ENCODE measurements around the gene ATP5ME. TPM values are rescaled to one million over a fixed set of nuclear protein-coding genes. Genes with fewer than 3 reads are reported as not detected.
"Not testable (repeated sequence)": the region's sequence is repeated elsewhere in the genome, so short reads cannot be mapped to it uniquely, and the experiment has no call there.

Gene ATP5ME
- total RNA-seq, 4 donors from 2014 or later = 24.7 to 172 (median 91.5) TPM

- Histone ChIP-seq H3K9me3 (no peaks in the 10 kb centered on the region), H3K27ac (no peak overlapping the region), H3K36me3 (peaks cover 0 to 23% of the 10 kb centered on the region in 2 donors), H3K4me3 (no peak overlapping the region), H3K4me1 (peaks cover 22 to 32% of the 10 kb centered on the region in 2 donors), H3K27me3 (peaks cover 2 to 7% (median 5%) of the 10 kb centered on the region in 3 donors)
- no peak for ATAC-seq
- intact Hi-C loops (cut with DNase I; ENCODE audit: low total_unique reads) (loop anchor here (5.0 to 10.0 kb wide), 2 partner anchors 177 to 261 kb away; partner anchors contain the start of genes GAK, PIGG, TMEM175 and ZNF721), in situ Hi-C loops (cut with MboI; ENCODE audit: low sequenced_read_pairs in 4 of 4) (loop anchor here in 1 of 4 donors (10.0 kb wide), 1 partner anchor 113 kb away; no protein-coding TSS in a partner anchor)
- TF ChIP-seq CTCF (IDR thresholded peaks at IDR 0.05 in 4 of 5, conservative IDR thresholded peaks at IDR 0.05 in 1 of 5) (no peak), POLR2A (IDR thresholded peaks at IDR 0.05) (no peak)
- no peak for DNase-seq
Measured at GRCh38 chr4:671769-672168, 2.3 kb downstream of the ATP5ME start.

- Histone ChIP-seq H3K4me1 (peaks cover 9 to 14% of the 10 kb centered on the region in 2 donors), H3K36me3 (peaks cover 0 to 23% of the 10 kb centered on the region in 2 donors), H3K27me3 (peaks cover 6 to 19% (median 18%) of the 10 kb centered on the region in 3 donors)
- ATAC-seq, H3K27ac ChIP-seq, H3K4me3 ChIP-seq, H3K9me3 ChIP-seq, DNase-seq: not testable (repeated sequence)
- intact Hi-C loops (cut with DNase I; ENCODE audit: low total_unique reads) (loop anchor here (5.0 to 10.0 kb wide), 2 partner anchors 175 to 262 kb away; partner anchors contain the start of genes GAK, PIGG, TMEM175 and ZNF721), in situ Hi-C loops (cut with MboI; ENCODE audit: low sequenced_read_pairs in 4 of 4) (loop anchor here in 1 of 4 donors (10.0 kb wide), 1 partner anchor 115 kb away; no protein-coding TSS in a partner anchor)
Measured at GRCh38 chr4:669806-670559, 4.1 kb downstream of the ATP5ME start.

GRCh38 chr4:668219-668618 lies 5.9 kb downstream of the ATP5ME start:
- H3K4me1 ChIP-seq; H3K4me3 ChIP-seq; intact Hi-C loops (cut with DNase I; ENCODE audit: low total_unique reads); H3K27ac ChIP-seq; in situ Hi-C loops (cut with MboI; ENCODE audit: low sequenced_read_pairs in 4 of 4); ATAC-seq; DNase-seq; H3K9me3 ChIP-seq: not testable (repeated sequence)
- Histone ChIP-seq H3K36me3 (peaks cover 0 to 23% of the 10 kb centered on the region in 2 donors), H3K27me3 (peaks cover 20 to 36% (median 34%) of the 10 kb centered on the region in 3 donors)

GRCh38 chr4:667545-667925 lies 6.5 kb downstream of the ATP5ME start:
- intact Hi-C loops (cut with DNase I; ENCODE audit: low total_unique reads) = no loop called here
- no peak for DNase-seq
- in situ Hi-C loops (cut with MboI; ENCODE audit: low sequenced_read_pairs in 4 of 4) = no loop called here

GRCh38 chr4:666822-667544 lies 7.1 kb downstream of the ATP5ME start:
- in situ Hi-C loops (cut with MboI; ENCODE audit: low sequenced_read_pairs in 4 of 4) (no loop called here), intact Hi-C loops (cut with DNase I; ENCODE audit: low total_unique reads) (no loop called here)
- DNase-seq (no peak), ATAC-seq (no peak)
- Histone ChIP-seq H3K27me3 (peaks cover 26 to 47% (median 44%) of the 10 kb centered on the region in 3 donors), H3K36me3 (peaks cover 0 to 14% of the 10 kb centered on the region in 2 donors), H3K9me3 (no peaks in the 10 kb centered on the region), H3K4me3 (no peak overlapping the region), H3K4me1 (peaks cover 0 to 4% of the 10 kb centered on the region in 2 donors), H3K27ac (no peak overlapping the region)
- no peak for TF ChIP-seq CTCF (IDR thresholded peaks at IDR 0.05 in 4 of 5, conservative IDR thresholded peaks at IDR 0.05 in 1 of 5)
- TF ChIP-seq POLR2A (IDR thresholded peaks at IDR 0.05) = no peak

More at GRCh38 chr4:667545-667925, 6.5 kb downstream of the ATP5ME start:
- Histone ChIP-seq H3K27ac (no peak overlapping the region), H3K27me3 (peaks cover 24 to 43% (median 40%) of the 10 kb centered on the region in 3 donors), H3K4me3 (no peak overlapping the region), H3K4me1 (peaks cover 0 to 4% of the 10 kb centered on the region in 2 donors), H3K36me3 (peaks cover 0 to 19% of the 10 kb centered on the region in 2 donors), H3K9me3 (no peaks in the 10 kb centered on the region)
- TF ChIP-seq POLR2A (IDR thresholded peaks at IDR 0.05) (no peak), CTCF (IDR thresholded peaks at IDR 0.05 in 4 of 5, conservative IDR thresholded peaks at IDR 0.05 in 1 of 5) (no peak)
- ATAC-seq = no peak

Measured in gastrocnemius medialis (tissue), 4 donors.